ENCODE results near the gene NDUFA6.

GRCh38 chr22:42073621-42074041, 16.9 kb downstream of the NDUFA6 start:
- no peak for TF ChIP-seq POLR2AphosphoS5 (IDR thresholded peaks at IDR 0.05)
- TF ChIP-seq CTCF (IDR thresholded peaks at IDR 0.05), result no peak
- no peak for TF ChIP-seq POLR2A (IDR thresholded peaks at IDR 0.05)
